ENCODE measurements around the gene FBLN2. TPM values are rescaled to one million over a fixed set of nuclear protein-coding genes. Genes with fewer than 3 reads are reported as not detected.

FBLN2 gene
- total RNA-seq, 1 experiment from 2014 or later = 0.39 TPM

- Histone ChIP-seq H3K4me3 (replicated peaks in 1 of 2; ENCODE audit: low read depth in 1 of 2, low read length in 2 of 2) (no peak overlapping the region), H3K9me2 (ENCODE audit: insufficient read depth) (no peaks in the 10 kb centered on the region), H4K20me1 (ENCODE audit: insufficient read depth) (no peaks in the 10 kb centered on the region), H2AFZ (ENCODE audit: low read depth, low read length, poor library complexity, severe bottlenecking) (no peak overlapping the region), H3K4me2 (ENCODE audit: low read length) (no peak overlapping the region), H3K9ac (ENCODE audit: low read length) (no peak overlapping the region), H3K79me2 (ENCODE audit: insufficient read depth, low read length) (no peaks in the 10 kb centered on the region), H3K27ac (ENCODE audit: low read depth, low read length) (no peak overlapping the region), H3K9me3 (ENCODE audit: control insufficient read depth in 1 of 2, insufficient read depth in 1 of 2, low read depth in 1 of 2, low read length in 2 of 2) (no peaks in the 10 kb centered on the region), H3K36me3 (ENCODE audit: control insufficient read depth in 1 of 2, insufficient read depth in 2 of 2, low read length in 2 of 2) (no peaks in the 10 kb centered on the region), H3K4me1 (ENCODE audit: control insufficient read depth in 1 of 2, insufficient read depth in 2 of 2, low read length in 2 of 2) (peaks cover 0 to 8% of the 10 kb centered on the region in 2 experiments; a peak in 2 of 4 replicates), H3K27me3 (ENCODE audit: insufficient read depth, low read length) (no peaks in the 10 kb centered on the region)
- ChIA-PET POLR2A (no interaction called here), CTCF (no interaction called here), RAD21 (ENCODE audit: low non-redundant PET in 1 of 2, low total read pairs in 2 of 2, uncharacterized antibody in 2 of 2, unreplicated experiment in 2 of 2) (no interaction called here)
- DNase-seq (ENCODE audit: low read depth, low spot score) (no peak), ATAC-seq (no peak)
- TF ChIP-seq RAD21 (IDR thresholded peaks at IDR 0.05; ENCODE audit: low read depth) (no peak), ZFX (IDR thresholded peaks at IDR 0.05) (no peak), POLR2A (IDR thresholded peaks at IDR 0.05; ENCODE audit: borderline replicate concordance, extremely low read depth, insufficient read depth, insufficient read length) (no peak)
- no TSS peak for BruUV-seq (replicated peaks)
- intact Hi-C loops (cut with micrococcal nuclease) = no loop called here
These were observed 42.1 kb downstream of the FBLN2 start for GRCh38 chr3:13590841-13591520.

- Histone ChIP-seq H2AFZ (ENCODE audit: low read depth, low read length, poor library complexity, severe bottlenecking) (no peak overlapping the region), H3K9me3 (ENCODE audit: control insufficient read depth in 1 of 2, insufficient read depth in 1 of 2, low read depth in 1 of 2, low read length in 2 of 2) (no peaks in the 10 kb centered on the region), H3K79me2 (ENCODE audit: insufficient read depth, low read length) (no peaks in the 10 kb centered on the region), H3K4me1 (ENCODE audit: control insufficient read depth in 1 of 2, insufficient read depth in 2 of 2, low read length in 2 of 2) (peaks cover 0 to 8% of the 10 kb centered on the region in 2 experiments; a peak in 2 of 4 replicates), H4K20me1 (ENCODE audit: insufficient read depth) (no peaks in the 10 kb centered on the region), H3K9ac (ENCODE audit: low read length) (no peak overlapping the region), H3K4me2 (ENCODE audit: low read length) (no peak overlapping the region), H3K27me3 (ENCODE audit: insufficient read depth, low read length) (no peaks in the 10 kb centered on the region), H3K27ac (ENCODE audit: low read depth, low read length) (no peak overlapping the region), H3K4me3 (replicated peaks in 1 of 2; ENCODE audit: low read depth in 1 of 2, low read length in 2 of 2) (no peak overlapping the region), H3K36me3 (ENCODE audit: control insufficient read depth in 1 of 2, insufficient read depth in 2 of 2, low read length in 2 of 2) (no peaks in the 10 kb centered on the region), H3K9me2 (ENCODE audit: insufficient read depth) (no peaks in the 10 kb centered on the region)
- intact Hi-C loops (cut with micrococcal nuclease) = no loop called here
- BruUV-seq (replicated peaks) = no TSS peak
- CTCF ChIA-PET = no interaction called here
- POLR2A ChIA-PET = no interaction called here
- RAD21 ChIA-PET (ENCODE audit: low non-redundant PET in 1 of 2, low total read pairs in 2 of 2, uncharacterized antibody in 2 of 2, unreplicated experiment in 2 of 2) = no interaction called here
- no peak for ATAC-seq
- TF ChIP-seq REST (IDR thresholded peaks at IDR 0.05; ENCODE audit: low read depth) = no peak
- no peak for TF ChIP-seq POLR2A (IDR thresholded peaks at IDR 0.05; ENCODE audit: borderline replicate concordance, extremely low read depth, insufficient read depth, insufficient read length)
- TF ChIP-seq YY1 (IDR thresholded peaks at IDR 0.05; ENCODE audit: extremely low read depth, insufficient replicate concordance, low read depth, low read length) = no peak
- TF ChIP-seq JUND (IDR thresholded peaks at IDR 0.05) = no peak
- TF ChIP-seq SRF (IDR thresholded peaks at IDR 0.05; ENCODE audit: low read depth) = no peak
- no peak for DNase-seq (ENCODE audit: low read depth, low spot score)
These were observed 44.7 kb downstream of the FBLN2 start for GRCh38 chr3:13593615-13594014.

Data from HCT116 (cell line).